PC-3 (cell line): ENCODE measurements around the gene ARHGAP18.

Experiments
- EZH2 ChIP-seq: fragments of 300-600 bp; sonication (generic); IDR thresholded peaks from one replicate; pipeline ENCODE4 v1.6.1; 2017; ENCODE audit warnings: antibody characterized with exemption, mild to moderate bottlenecking, low read length; ENCODE audit not compliant: unreplicated experiment
- EZH2phosphoT487 ChIP-seq: fragments of 300-600 bp; sonication (generic); IDR thresholded peaks from 2 replicates; pipeline ENCODE4 v1.6.1; 2018; ENCODE audit warnings: mild to moderate bottlenecking, antibody characterized with exemption, low read length, borderline replicate concordance
- TF ChIP-seq, protein P1 (sequence below): fragments of 300-600 bp; sonication (generic); conservative IDR thresholded peaks from 2 replicates; pipeline ENCODE4 v1.5.1; 2017; ENCODE audit warnings: antibody characterized with exemption, low read depth, mild to moderate bottlenecking, low read length

DNA sequence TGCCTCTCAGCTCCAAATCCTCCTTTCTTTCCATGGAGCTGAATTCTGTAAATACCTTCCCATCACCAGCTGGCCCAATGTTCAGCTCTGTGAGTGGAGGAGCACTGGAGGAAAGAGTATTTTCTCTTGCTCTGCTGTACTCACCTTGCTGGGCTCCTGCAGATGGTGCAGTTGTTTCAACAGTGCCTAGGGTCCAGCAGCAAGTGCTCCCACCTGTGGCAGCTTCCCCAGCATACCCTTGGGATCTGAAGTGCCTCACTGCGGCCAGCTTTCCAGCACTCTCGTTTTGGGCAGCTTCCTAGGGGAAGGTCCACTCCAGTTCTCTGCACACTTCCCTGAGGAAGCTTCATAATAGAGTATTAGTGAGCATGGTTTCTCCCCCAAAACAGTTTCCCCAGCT lies 170.9 kb downstream of the ARHGAP18 start:
- TF ChIP-seq, protein P1, sequence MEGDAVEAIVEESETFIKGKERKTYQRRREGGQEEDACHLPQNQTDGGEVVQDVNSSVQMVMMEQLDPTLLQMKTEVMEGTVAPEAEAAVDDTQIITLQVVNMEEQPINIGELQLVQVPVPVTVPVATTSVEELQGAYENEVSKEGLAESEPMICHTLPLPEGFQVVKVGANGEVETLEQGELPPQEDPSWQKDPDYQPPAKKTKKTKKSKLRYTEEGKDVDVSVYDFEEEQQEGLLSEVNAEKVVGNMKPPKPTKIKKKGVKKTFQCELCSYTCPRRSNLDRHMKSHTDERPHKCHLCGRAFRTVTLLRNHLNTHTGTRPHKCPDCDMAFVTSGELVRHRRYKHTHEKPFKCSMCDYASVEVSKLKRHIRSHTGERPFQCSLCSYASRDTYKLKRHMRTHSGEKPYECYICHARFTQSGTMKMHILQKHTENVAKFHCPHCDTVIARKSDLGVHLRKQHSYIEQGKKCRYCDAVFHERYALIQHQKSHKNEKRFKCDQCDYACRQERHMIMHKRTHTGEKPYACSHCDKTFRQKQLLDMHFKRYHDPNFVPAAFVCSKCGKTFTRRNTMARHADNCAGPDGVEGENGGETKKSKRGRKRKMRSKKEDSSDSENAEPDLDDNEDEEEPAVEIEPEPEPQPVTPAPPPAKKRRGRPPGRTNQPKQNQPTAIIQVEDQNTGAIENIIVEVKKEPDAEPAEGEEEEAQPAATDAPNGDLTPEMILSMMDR, result no peak
- no peak for TF ChIP-seq EZH2
- TF ChIP-seq EZH2phosphoT487, result no peak
